ENCODE data around the gene ABCC1.

GRCh38 chr16:16022683-16023064, 73.3 kb downstream of the ABCC1 start:
- no peak for TF ChIP-seq EZH2phosphoT487 (IDR thresholded peaks at IDR 0.05; ENCODE audit: borderline replicate concordance, low read length)
- TF ChIP-seq EZH2 (IDR thresholded peaks at IDR 0.05; ENCODE audit: low read length, unreplicated experiment), result no peak
- TF ChIP-seq CTCF (conservative IDR thresholded peaks at IDR 0.05; ENCODE audit: low read depth, low read length), result no peak

Data from PC-3 (cell line).